Aortic smooth muscle cell (primary cell): Measurements from ENCODE around the gene NRM. TPM values are rescaled to one million over a fixed set of nuclear protein-coding genes. Genes with fewer than 3 reads are reported as not detected.

Experiments used
- total RNA-seq: library from RNA; depleted of rRNA; stranded (reverse); fragments of >200 nt; gene quantifications from 2 replicates; pipeline ENCODE4 v1.2.3, GENCODE V29; 2014

NRM gene
- total RNA-seq, result 2.2 and 3.1 TPM in 2 replicates

GRCh38 chr6:30690403-30691207 is at the start of gene NRM:
Gene NRM (minus strand): TSS chr6:30690984. CDS start chr6:30690974, 10 bp downstream.

GRCh38 chr6:30719791-30720737 is 29.3 kb upstream of the NRM start, which contains the start of gene TUBB:
Gene TUBB (plus strand): TSS chr6:30720352. CDS start chr6:30720507, 155 bp downstream.

GRCh38 chr6:30717129-30717844 is 26.5 kb upstream of the NRM start, which contains the start of gene MDC1:
Gene MDC1 (minus strand): TSS chr6:30717281. CDS start chr6:30715175, 2,106 bp downstream.

GRCh38 chr6:30686009-30686907 is 4.5 kb downstream of the NRM start, which contains the start of gene PPP1R18:
Gene PPP1R18 (minus strand): TSS chr6:30686645. CDS start chr6:30686018, 627 bp downstream.

GRCh38 chr6:30672445-30673253 is 18.1 kb downstream of the NRM start, which contains the start of gene DHX16:
Gene DHX16 (minus strand): TSS chr6:30673006. CDS start chr6:30672841, 165 bp downstream.

GRCh38 chr6:30646450-30647241 is 44.1 kb downstream of the NRM start, which contains the start of gene C6orf136:
Gene C6orf136 (plus strand): TSS chr6:30647133. CDS start chr6:30647232, 99 bp downstream.

Other genes with a start within 250 kb of the NRM start
- gene HLA-E, start 201.5 kb downstream of the NRM start, total RNA-seq, result 199 and 242 TPM in 2 replicates
- 57.0 and 60.9 TPM in 2 replicates for gene GNL1, start 134.5 kb downstream of the NRM start, total RNA-seq
- gene PRR3, start 133.7 kb downstream of the NRM start, total RNA-seq, result 4.5 and 4.7 TPM in 2 replicates
- 34.1 and 49.5 TPM in 2 replicates for gene ABCF1, start 119.5 kb downstream of the NRM start, total RNA-seq
- 11.1 and 12.6 TPM in 2 replicates for gene PPP1R10, start 73.7 kb downstream of the NRM start, total RNA-seq
- 39.6 and 44.9 TPM in 2 replicates for gene MRPS18B, start 73.1 kb downstream of the NRM start, total RNA-seq
- gene ATAT1, start 64.1 kb downstream of the NRM start, total RNA-seq, result 2.4 and 3.2 TPM in 2 replicates
- gene C6orf136, start 43.9 kb downstream of the NRM start, total RNA-seq, result 1.7 TPM in 2 replicates
- gene DHX16, start 18.0 kb downstream of the NRM start, total RNA-seq, result 33.3 and 46.6 TPM in 2 replicates
- 68.2 and 79.1 TPM in 2 replicates for gene PPP1R18, start 4.3 kb downstream of the NRM start, total RNA-seq
- 4.6 and 5.1 TPM in 2 replicates for gene MDC1, start 26.3 kb upstream of the NRM start, total RNA-seq
- 421 and 431 TPM in 2 replicates for gene TUBB, start 29.4 kb upstream of the NRM start, total RNA-seq
- gene FLOT1, start 51.7 kb upstream of the NRM start, total RNA-seq, result 138 and 150 TPM in 2 replicates
- 14.3 and 32.0 TPM in 2 replicates for gene IER3, start 53.6 kb upstream of the NRM start, total RNA-seq
- gene DDR1, start 193.5 kb upstream of the NRM start, total RNA-seq, result 15.2 and 17.1 TPM in 2 replicates
- gene GTF2H4, start 217.2 kb upstream of the NRM start, total RNA-seq, result 5.9 and 8.0 TPM in 2 replicates
- 12.4 and 16.8 TPM in 2 replicates for gene VARS2, start 223.3 kb upstream of the NRM start, total RNA-seq
- not detected in 2 replicates for gene SFTA2, start 241.2 kb upstream of the NRM start, total RNA-seq
- gene MUCL3, start 250.0 kb upstream of the NRM start, total RNA-seq, result not detected in 2 replicates